H1 (cell line): Measurements from ENCODE around the gene PTPN1. TPM values are rescaled to one million over a fixed set of nuclear protein-coding genes. Genes with fewer than 3 reads are reported as not detected.

Experiments used
- CTCF ChIA-PET: fragments of 300-600 bp; sonication (Branson Sonifier 250); formaldehyde crosslinking; loops from one replicate; lab custom pipeline; 2021; ENCODE audit not compliant: partially characterized antibody; lab: Charles Lee
- POLR2A ChIA-PET: fragments of 300-600 bp; sonication (Branson Sonifier 250); formaldehyde crosslinking; loops from one replicate; lab custom pipeline; 2021; ENCODE audit warnings: inconsistent platforms; ENCODE audit not compliant: partially characterized antibody; lab: Charles Lee
- DNase-seq, 2 experiments: peaks; one replicate each; pipeline versions ENCODE4 v3.0.0 to v3.0.0-alpha.2; 2010 to 2022; ENCODE audit warnings: low spot score in 2 of 2, low read depth in 1 of 2, mixed read lengths in 1 of 2
- FAIRE-seq: peaks from 2 replicates; lab custom pipeline; 2011; peaks lifted over from hg19 to GRCh38; lab: Jason Lieb, UNC
- H2AFZ ChIP-seq: 2 replicates; pipeline ENCODE4 v1.8.1; 2012; ENCODE audit warnings: low read length, inconsistent platforms
- H2AK5ac ChIP-seq: 2 replicates; pipeline ENCODE4 v1.6.1; 2013; ENCODE audit warnings: low read depth, low read length
- H2BK120ac ChIP-seq: replicated peaks from 2 replicates; pipeline ENCODE3; 2013; ENCODE audit warnings: low read depth, low read length, inconsistent platforms
- H2BK12ac ChIP-seq: 2 replicates; pipeline ENCODE4 v1.6.1; 2013; ENCODE audit warnings: low read depth, low read length
- H2BK15ac ChIP-seq: 2 replicates; pipeline ENCODE4 v1.6.1; 2013; ENCODE audit warnings: low read length
- H2BK20ac ChIP-seq: 2 replicates; pipeline ENCODE4 v1.6.1; 2013; ENCODE audit warnings: low read length
- H2BK5ac ChIP-seq: 2 replicates; pipeline ENCODE4 v1.6.1; 2013; ENCODE audit warnings: low read depth, low read length
- H3K14ac ChIP-seq: 2 replicates; pipeline ENCODE4 v1.6.1; 2013; ENCODE audit warnings: inconsistent platforms; ENCODE audit not compliant: insufficient read length
- H3K18ac ChIP-seq: 2 replicates; pipeline ENCODE4 v1.6.1; 2013; ENCODE audit warnings: low read length; ENCODE audit errors: extremely low read depth
- H3K23ac ChIP-seq: 2 replicates; pipeline ENCODE4 v1.6.1; 2013; ENCODE audit warnings: inconsistent platforms; ENCODE audit not compliant: insufficient read length
- H3K23me2 ChIP-seq: 2 replicates; pipeline ENCODE4 v1.6.1; 2013; ENCODE audit warnings: low read depth, low read length
- H3K27ac ChIP-seq: 2 replicates; pipeline ENCODE4 v1.6.1; 2011; ENCODE audit warnings: low read depth, low read length, inconsistent platforms
- H3K27me3 ChIP-seq, 4 experiments: replicated peaks in 1 of 4; 1 replicate in 1 of 4; 2 replicates in 3 of 4; pipeline versions ENCODE4 v1.6.1 to v1.8.1; 2011 to 2013; ENCODE audit warnings: low read length in 3 of 4, mild to moderate bottlenecking in 3 of 4, inconsistent platforms in 2 of 4, mixed read lengths in 2 of 4, moderate library complexity in 1 of 4; ENCODE audit not compliant: control insufficient read depth in 3 of 4, insufficient read depth in 3 of 4; ENCODE audit errors: extremely low read depth in 1 of 4
- H3K36me3 ChIP-seq, 4 experiments: 2 replicates each; pipeline versions ENCODE4 v1.6.1 to v1.8.1; 2011 to 2013; ENCODE audit warnings: mild to moderate bottlenecking in 4 of 4, low read length in 3 of 4, moderate library complexity in 2 of 4, control low read depth in 1 of 4, inconsistent platforms in 1 of 4; ENCODE audit not compliant: insufficient read depth in 4 of 4, control insufficient read depth in 2 of 4
- H3K4ac ChIP-seq: replicated peaks from 2 replicates; pipeline ENCODE3; 2013; ENCODE audit warnings: low read length, low read depth, mixed read lengths, inconsistent platforms; ENCODE audit not compliant: insufficient read length
- H3K4me1 ChIP-seq, 4 experiments: replicated peaks in 1 of 4; 1 replicate in 1 of 4; 2 replicates in 3 of 4; pipeline versions ENCODE4 v1.6.1 to v1.8.1; 2011 to 2013; ENCODE audit warnings: low read length in 3 of 4, inconsistent platforms in 2 of 4, mixed read lengths in 1 of 4; ENCODE audit not compliant: insufficient read depth in 4 of 4, control insufficient read depth in 3 of 4
- H3K4me2 ChIP-seq, 2 experiments: 2 replicates each; pipeline versions ENCODE4 v1.6.1 to v1.8.1; 2011 to 2013; ENCODE audit warnings: low read depth in 2 of 2, low read length in 2 of 2, control low read depth in 1 of 2, inconsistent platforms in 1 of 2, mild to moderate bottlenecking in 1 of 2; ENCODE audit not compliant: insufficient read depth in 1 of 2
- H3K4me3 ChIP-seq, 4 experiments: fragments of 200-600, 300-600 bp in 1 of 4; sonication (generic), shearing (Covaris generic), sonication (Bioruptor Twin) in 1 of 4; 2 replicates each; pipeline versions ENCODE4 v1.5.1 to v1.8.1; 2011 to 2016; ENCODE audit warnings: low read length in 4 of 4, low read depth in 3 of 4, control low read depth in 2 of 4, inconsistent platforms in 2 of 4, mild to moderate bottlenecking in 2 of 4, mixed read lengths in 1 of 4, moderate library complexity in 1 of 4; ENCODE audit not compliant: insufficient read depth in 2 of 4; ENCODE audit errors: extremely low read depth in 1 of 4
- H3K56ac ChIP-seq: replicated peaks from 2 replicates; pipeline ENCODE3; 2013; ENCODE audit warnings: low read depth, mild to moderate bottlenecking, mixed read lengths, low read length, inconsistent platforms; ENCODE audit not compliant: insufficient read length
- H3K79me1 ChIP-seq: 2 replicates; pipeline ENCODE4 v1.6.1; 2013; ENCODE audit warnings: low read depth, low read length, control low read depth
- H3K79me2 ChIP-seq, 2 experiments: 2 replicates each; pipeline versions ENCODE4 v1.6.1 to v1.8.1; 2012 to 2013; ENCODE audit warnings: low read length in 2 of 2, mild to moderate bottlenecking in 2 of 2, inconsistent platforms in 1 of 2; ENCODE audit not compliant: insufficient read depth in 2 of 2, control insufficient read depth in 1 of 2
- H3K9ac ChIP-seq, 4 experiments: replicated peaks in 1 of 4; 1 replicate in 1 of 4; 2 replicates in 3 of 4; pipeline versions ENCODE4 v1.6.1 to v1.8.1; 2011 to 2013; ENCODE audit warnings: low read depth in 3 of 4, low read length in 3 of 4, control low read depth in 2 of 4, mild to moderate bottlenecking in 2 of 4, moderate library complexity in 2 of 4, inconsistent platforms in 1 of 4; ENCODE audit errors: extremely low read depth in 1 of 4
- H3K9me3 ChIP-seq, 2 experiments: 2 replicates each; pipeline versions ENCODE4 v1.6.1 to v1.8.1; 2012 to 2013; ENCODE audit warnings: mild to moderate bottlenecking in 2 of 2, moderate library complexity in 2 of 2, control low read depth in 1 of 2, inconsistent platforms in 1 of 2, low read depth in 1 of 2, low read length in 1 of 2, mixed read lengths in 1 of 2; ENCODE audit not compliant: insufficient read depth in 2 of 2
- H4K20me1 ChIP-seq, 2 experiments: replicated peaks in 1 of 2; 2 replicates each; pipeline versions ENCODE3 to v1.8.1; 2011 to 2013; ENCODE audit warnings: inconsistent platforms in 2 of 2, low read length in 2 of 2, mild to moderate bottlenecking in 1 of 2; ENCODE audit not compliant: insufficient read depth in 2 of 2, control insufficient read depth in 1 of 2
- H4K5ac ChIP-seq: 2 replicates; pipeline ENCODE4 v1.6.1; 2013; ENCODE audit warnings: low read length, low read depth, mixed read lengths, inconsistent platforms; ENCODE audit not compliant: insufficient read length
- H4K8ac ChIP-seq: 2 replicates; pipeline ENCODE4 v1.8.0; 2013; ENCODE audit warnings: mild to moderate bottlenecking, moderate library complexity, low read length, inconsistent platforms; ENCODE audit not compliant: insufficient read depth; ENCODE audit errors: extremely low read depth
- H4K91ac ChIP-seq: replicated peaks from 2 replicates; pipeline ENCODE3; 2013; ENCODE audit warnings: low read length, mixed read lengths, inconsistent platforms; ENCODE audit not compliant: insufficient read length
- CREB1 ChIP-seq: IDR thresholded peaks from 2 replicates; pipeline ENCODE4 v1.6.1; 2012; ENCODE audit warnings: inconsistent platforms
- WGBS, 2 experiments: shearing (Covaris generic) in 1 of 2; methylation state at CpG; one replicate each; pipeline versions ENCODE4 v1.1.6 to v1.1.7; 2013 to 2015; ENCODE audit warnings: low lambda C conversion rate in 2 of 2, mixed read lengths in 2 of 2, inconsistent platforms in 1 of 2, low coverage in 1 of 2, missing lambda C conversion rate in 1 of 2; ENCODE audit not compliant: insufficient replicate concordance in 2 of 2, insufficient coverage in 1 of 2, insufficient read length in 1 of 2; ENCODE audit errors: extremely low coverage in 1 of 2, missing lambda C conversion rate in 1 of 2; 5-methylcytosine and 5-hydroxymethylcytosine counted together
- polyA plus RNA-seq, 7 experiments: library from polyadenylated mRNA; depleted of rRNA in 3 of 7; stranded (reverse) in 5 of 7; unstranded in 2 of 7; fragments of >200 nt in 5 of 7; fragments of 200-250 nt in 2 of 7; gene quantifications; 1 replicate in 5 of 7; 2 replicates in 1 of 7; 4 replicates in 1 of 7; pipeline versions ENCODE4 v1.2.1 to v1.2.3, GENCODE V29; 2011 to 2013; ENCODE audit warnings: missing spikeins in 2 of 7, mixed read lengths in 2 of 7
- total RNA-seq: library from RNA; stranded (reverse); fragmentation: NEBNext Ultra II Directional; extraction: Animal tissue kit (Norgen Biotek cat#: 25700); gene quantifications from 2 replicates; pipeline ENCODE4 v1.2.1, GENCODE V29; 2021

PTPN1 gene
- total and polyA plus RNA-seq, 2 of the 8 experiments (the other 6 are each of a cell fraction or from before 2014, with no cell fraction given): 18.6 to 32.1 TPM

GRCh38 chr20:50574586-50574985 lies 64.4 kb downstream of the PTPN1 start:
- Histone ChIP-seq H3K79me2 (no peaks in the 10 kb centered on the region), H3K27me3 (no peaks in the 10 kb centered on the region), H3K79me1 (peaks cover 4% of the 10 kb centered on the region; the same call in 1 of the 2 replicates), H3K23me2 (no peaks in the 10 kb centered on the region), H3K14ac (no peak overlapping the region), H2AK5ac (no peak overlapping the region), H3K23ac (no peak overlapping the region), H2BK120ac (no peak overlapping the region), H3K4me1 (no peaks in the 10 kb centered on the region), H3K18ac (no peak overlapping the region), H2BK20ac (no peak overlapping the region), H2AFZ (no peak overlapping the region), H3K4me3 (no peak overlapping the region), H3K4ac (no peak overlapping the region), H3K56ac (no peak overlapping the region), H3K27ac (no peak overlapping the region), H4K91ac (no peak overlapping the region), H2BK5ac (no peak overlapping the region), H3K36me3 (peaks cover 9 to 15% (median 14%) of the 10 kb centered on the region in 4 experiments; a peak in 6 of 8 replicates), H3K4me2 (no peak overlapping the region), H4K5ac (no peak overlapping the region), H3K9ac (no peak overlapping the region), H2BK12ac (no peak overlapping the region), H3K9me3 (no peaks in the 10 kb centered on the region), H4K20me1 (peaks cover 3 to 5% of the 10 kb centered on the region in 2 experiments), H4K8ac (no peak overlapping the region), H2BK15ac (no peak overlapping the region)
- FAIRE-seq: no peak
- ChIA-PET POLR2A (interaction anchor here (1.0 to 1.1 kb wide), 2 partner anchors 64 to 395 kb away, joined by 3 read pairs; partner anchors contain the start of gene PTPN1), CTCF (interaction anchor here (0.7 to 5.9 kb wide), 33 partner anchors 8 to 429 kb away, joined by 3 to 60 read pairs (median 5); no protein-coding TSS in a partner anchor)
- 89% methylated on average over 5 of the region's 5 CpGs; no CpG with 5 or more reads in 1 of the 2 experiments for WGBS, 2 experiments
- no peak for TF ChIP-seq CREB1
- DNase-seq: no peak
